ENCODE results near the gene GTSF1L.
"Not testable (repeated sequence)": the region's sequence is repeated elsewhere in the genome, so short reads cannot be mapped to it uniquely, and the experiment has no call there.

GTSF1L gene

GRCh38 chr20:43726811-43727338 lies at the start of gene GTSF1L:
GTSF1L (minus strand) TSS chr20:43727002; CDS start chr20:43726694, 308 bp downstream.
- TF ChIP-seq JUND (IDR thresholded peaks at IDR 0.05; ENCODE audit: low read depth) = no peak
- in situ Hi-C loops (cut with HindIII; ENCODE audit: low pct_unique_long_range_greater_than_20kb, low sequenced_read_pairs) = no loop called here
- no peak for DNase-seq (ENCODE audit: low read depth in 1 of 2, low spot score in 1 of 2)

DNA sequence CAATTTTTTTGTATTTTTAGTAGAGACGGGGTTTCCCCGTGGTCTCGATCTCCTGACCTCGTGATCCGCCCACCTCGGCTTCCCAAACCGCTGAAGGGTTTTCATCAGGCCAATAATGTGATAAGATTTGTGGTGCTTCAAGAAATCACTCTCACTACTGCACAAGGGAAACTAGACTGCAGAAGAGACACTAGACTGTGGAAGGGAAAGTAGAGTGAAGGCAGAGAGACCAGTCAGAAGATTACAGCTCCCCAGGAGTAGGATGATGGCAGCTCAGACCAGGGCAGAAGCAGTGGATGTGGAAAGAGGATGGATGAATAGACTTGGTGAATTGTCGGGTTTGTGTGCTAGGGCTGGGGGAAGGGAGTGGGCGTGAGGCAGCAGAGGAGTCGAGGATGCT lies 48.0 kb upstream of the GTSF1L start:
- no peak for TF ChIP-seq JUND (IDR thresholded peaks at IDR 0.05; ENCODE audit: low read depth)
- in situ Hi-C loops (cut with HindIII; ENCODE audit: low pct_unique_long_range_greater_than_20kb, low sequenced_read_pairs) = no loop called here
- DNase-seq (ENCODE audit: low read depth in 1 of 2, low spot score in 1 of 2) = no peak

GRCh38 chr20:43771503-43772190 lies 44.8 kb upstream of the GTSF1L start:
- in situ Hi-C loops (cut with HindIII; ENCODE audit: low pct_unique_long_range_greater_than_20kb, low sequenced_read_pairs) = no loop called here
- TF ChIP-seq JUND (IDR thresholded peaks at IDR 0.05; ENCODE audit: low read depth) = no peak
- no peak for DNase-seq (ENCODE audit: low read depth in 1 of 2, low spot score in 1 of 2)

GRCh38 chr20:43770342-43770741 lies 43.5 kb upstream of the GTSF1L start:
- in situ Hi-C loops (cut with HindIII; ENCODE audit: low pct_unique_long_range_greater_than_20kb, low sequenced_read_pairs) = no loop called here
- TF ChIP-seq JUND (IDR thresholded peaks at IDR 0.05; ENCODE audit: low read depth) = no peak
- DNase-seq (ENCODE audit: low read depth in 1 of 2, low spot score in 1 of 2) = no peak

DNA sequence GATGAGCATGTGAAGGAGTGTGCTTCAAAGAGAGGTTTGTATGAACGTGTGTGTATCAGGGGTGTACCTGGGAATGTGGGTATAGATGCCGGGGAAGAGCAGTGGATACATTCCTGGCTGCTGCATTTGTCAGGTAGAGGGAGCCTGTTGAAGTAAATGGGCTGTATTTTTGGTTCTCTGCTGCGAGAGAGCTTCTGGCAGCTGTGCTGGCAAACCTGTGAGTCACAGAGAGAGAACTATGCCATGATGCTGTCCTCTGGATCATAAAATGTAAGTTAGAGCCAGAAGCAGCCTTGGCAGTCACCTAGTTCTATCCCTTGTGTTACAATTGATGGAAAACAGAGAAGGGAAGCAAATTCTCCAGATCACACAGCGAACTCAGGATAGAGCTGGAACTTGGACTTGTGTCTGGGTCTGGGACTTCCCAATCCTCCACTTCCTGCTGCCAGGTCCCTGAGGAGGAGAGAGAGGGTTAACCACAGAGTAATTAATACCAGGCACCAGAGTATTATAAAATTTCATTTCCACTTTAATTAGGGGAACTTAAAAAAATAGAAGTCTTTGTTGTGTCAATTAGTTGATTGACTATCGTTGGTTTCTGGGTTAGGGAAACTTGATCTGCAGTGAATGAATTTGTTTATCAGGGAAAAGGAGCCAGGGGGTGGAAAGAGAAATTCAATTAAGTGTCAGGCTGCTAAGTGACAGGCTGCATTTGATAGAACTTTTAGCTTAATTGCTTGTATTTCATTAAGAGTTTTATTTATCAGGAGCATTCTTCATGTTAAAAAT lies 41.1 kb upstream of the GTSF1L start:
- in situ Hi-C loops (cut with HindIII; ENCODE audit: low pct_unique_long_range_greater_than_20kb, low sequenced_read_pairs) = no loop called here
- DNase-seq (ENCODE audit: low read depth in 1 of 2, low spot score in 1 of 2) = no peak
- TF ChIP-seq JUND (IDR thresholded peaks at IDR 0.05; ENCODE audit: low read depth) = no peak

DNA sequence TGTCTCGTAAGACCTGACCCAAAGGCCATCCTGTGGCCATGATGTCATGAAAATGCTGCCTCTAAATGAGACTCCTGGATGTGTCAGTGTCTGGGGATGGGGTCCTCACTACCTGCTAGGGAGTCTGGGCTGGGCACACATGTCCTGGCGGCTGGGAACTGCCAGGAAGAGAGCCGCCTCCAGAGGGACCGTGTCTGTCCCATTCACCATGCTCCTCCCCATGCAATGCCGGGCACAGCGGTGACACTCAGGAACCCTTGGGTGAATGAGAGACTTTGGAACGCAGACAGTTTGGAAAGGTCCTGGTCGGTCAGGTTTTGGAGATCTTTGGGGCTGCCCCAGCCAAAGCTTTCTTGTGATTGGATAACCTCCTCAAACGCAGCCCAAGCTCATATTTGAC lies 40.1 kb upstream of the GTSF1L start:
- DNase-seq (ENCODE audit: low read depth in 1 of 2, low spot score in 1 of 2) = no peak
- no peak for TF ChIP-seq JUND (IDR thresholded peaks at IDR 0.05; ENCODE audit: low read depth)
- in situ Hi-C loops (cut with HindIII; ENCODE audit: low pct_unique_long_range_greater_than_20kb, low sequenced_read_pairs) = no loop called here

DNA sequence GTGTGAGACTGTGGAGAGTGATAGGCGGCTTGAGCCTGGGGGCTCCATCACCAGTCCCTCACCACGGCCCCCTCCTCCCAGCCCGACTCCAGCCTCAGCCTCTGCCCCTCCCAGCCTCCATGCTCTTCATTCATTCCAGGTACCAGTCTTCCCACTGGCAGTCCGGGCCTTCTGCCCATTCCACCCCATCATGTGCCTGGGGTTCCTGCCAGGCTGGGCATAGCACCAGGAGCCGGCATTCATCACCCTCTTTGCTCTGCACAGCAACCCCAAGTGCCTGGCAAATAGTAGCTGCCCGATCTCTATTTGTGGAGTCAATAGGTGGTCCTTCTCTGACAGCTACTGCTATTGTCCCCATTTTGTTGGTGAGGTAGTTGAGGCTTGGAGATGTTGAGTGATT lies 39.6 kb upstream of the GTSF1L start:
- DNase-seq (ENCODE audit: low read depth in 1 of 2, low spot score in 1 of 2) = no peak
- TF ChIP-seq JUND (IDR thresholded peaks at IDR 0.05; ENCODE audit: low read depth) = no peak
- in situ Hi-C loops (cut with HindIII; ENCODE audit: low pct_unique_long_range_greater_than_20kb, low sequenced_read_pairs) = no loop called here

DNA sequence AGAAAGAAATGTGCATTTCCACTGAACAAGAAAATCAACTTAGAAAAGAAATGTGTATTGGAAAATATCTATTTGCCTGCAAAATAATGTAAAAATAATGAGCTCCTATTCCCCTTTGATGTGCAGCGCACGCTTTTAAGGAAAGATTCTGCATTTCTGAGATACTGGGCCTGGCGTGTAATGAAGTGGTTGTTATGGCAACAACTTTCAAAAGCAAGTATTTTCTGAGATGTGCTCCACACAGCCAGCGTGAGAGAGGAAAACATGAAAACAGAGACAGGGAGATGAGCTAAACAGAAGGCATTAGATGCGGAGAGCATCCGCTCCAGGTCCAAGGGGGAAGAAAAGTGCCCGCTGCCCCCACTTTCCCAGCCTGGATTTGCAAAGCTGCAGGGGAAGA lies 39.1 kb upstream of the GTSF1L start:
- no peak for DNase-seq (ENCODE audit: low read depth in 1 of 2, low spot score in 1 of 2)
- no peak for TF ChIP-seq JUND (IDR thresholded peaks at IDR 0.05; ENCODE audit: low read depth)
- in situ Hi-C loops (cut with HindIII; ENCODE audit: low pct_unique_long_range_greater_than_20kb, low sequenced_read_pairs) = no loop called here

- no peak for TF ChIP-seq JUND (IDR thresholded peaks at IDR 0.05; ENCODE audit: low read depth)
- in situ Hi-C loops (cut with HindIII; ENCODE audit: low pct_unique_long_range_greater_than_20kb, low sequenced_read_pairs) = no loop called here
- DNase-seq (ENCODE audit: low read depth in 1 of 2, low spot score in 1 of 2) = no peak
These were observed 36.1 kb upstream of the GTSF1L start for GRCh38 chr20:43762911-43763310.

GRCh38 chr20:43761386-43762340 lies 34.9 kb upstream of the GTSF1L start:
- no peak for DNase-seq (ENCODE audit: low read depth in 1 of 2, low spot score in 1 of 2)
- in situ Hi-C loops (cut with HindIII; ENCODE audit: low pct_unique_long_range_greater_than_20kb, low sequenced_read_pairs) = no loop called here
- TF ChIP-seq JUND (IDR thresholded peaks at IDR 0.05; ENCODE audit: low read depth) = no peak

DNA sequence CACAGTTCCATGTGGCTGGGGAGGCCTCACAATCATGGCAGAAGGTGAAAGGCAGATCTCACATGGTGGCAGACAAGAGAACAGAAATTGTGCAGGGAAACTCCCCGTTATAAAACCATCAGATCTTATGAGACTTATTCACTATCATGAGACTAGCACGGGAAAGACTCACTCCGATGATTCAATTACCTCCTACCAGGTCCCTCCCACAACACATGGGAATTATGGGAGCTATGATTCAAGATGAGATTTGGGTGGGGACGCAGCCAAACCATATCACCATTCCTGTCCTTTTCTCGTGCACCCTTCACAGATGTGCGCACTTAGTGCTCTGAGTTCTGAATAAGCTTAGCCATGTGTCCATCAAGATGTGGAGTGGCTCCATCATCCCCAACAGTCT lies 31.1 kb upstream of the GTSF1L start:
- DNase-seq (ENCODE audit: low read depth in 1 of 2, low spot score in 1 of 2); in situ Hi-C loops (cut with HindIII; ENCODE audit: low pct_unique_long_range_greater_than_20kb, low sequenced_read_pairs): not testable (repeated sequence)

DNA sequence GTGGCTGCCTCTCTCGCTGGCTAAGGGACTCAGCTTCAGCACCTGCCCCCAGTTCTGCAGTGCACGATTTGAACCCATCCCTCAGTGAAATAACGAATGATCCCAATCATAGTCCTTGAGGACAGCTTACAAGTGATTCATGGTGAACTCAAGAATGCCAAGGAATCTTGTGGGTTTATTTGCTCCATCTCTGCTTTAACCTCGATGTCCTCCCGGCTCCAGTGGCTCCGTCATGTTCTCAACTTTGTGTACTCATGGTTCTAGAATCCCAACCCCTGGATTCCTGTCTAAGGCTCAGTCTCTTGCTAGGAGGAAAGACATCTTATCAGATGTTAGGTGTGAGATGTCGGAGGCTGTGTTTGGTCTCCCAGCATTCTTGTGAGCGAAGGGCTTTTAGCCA lies 29.0 kb upstream of the GTSF1L start:
- in situ Hi-C loops (cut with HindIII; ENCODE audit: low pct_unique_long_range_greater_than_20kb, low sequenced_read_pairs) = no loop called here
- DNase-seq (ENCODE audit: low read depth in 1 of 2, low spot score in 1 of 2) = no peak
- no peak for TF ChIP-seq JUND (IDR thresholded peaks at IDR 0.05; ENCODE audit: low read depth)
